Measurements from ENCODE around the gene PRKAG1.

GRCh38 chr12:49024543-49024942 lies 6.0 kb upstream of the PRKAG1 start:
- TF ChIP-seq CTCF (IDR thresholded peaks at IDR 0.05; ENCODE audit: poor library complexity, severe bottlenecking) (no peak), REST (IDR thresholded peaks at IDR 0.05; ENCODE audit: borderline replicate concordance) (no peak), EZH2 (IDR thresholded peaks at IDR 0.05; ENCODE audit: borderline replicate concordance, insufficient read depth, low read length, poor library complexity, severe bottlenecking) (no peak), POLR2AphosphoS5 (IDR thresholded peaks at IDR 0.05) (no peak), TAF1 (IDR thresholded peaks at IDR 0.05; ENCODE audit: low read depth) (no peak), MXI1 (conservative IDR thresholded peaks at IDR 0.05; ENCODE audit: poor library complexity, severe bottlenecking) (no peak), RAD21 (conservative IDR thresholded peaks at IDR 0.05) (no peak)
